HCT116 (cell line): ENCODE data around the gene PPP1R37. TPM values are rescaled to one million over a fixed set of nuclear protein-coding genes. Genes with fewer than 3 reads are reported as not detected.

ENCODE experiments used
- ATAC-seq: fragments of 200-7000 bp; cut with Tn5 transposase; 2 replicates; pipeline ENCODE4 v1.9.1; 2020; ENCODE audit warnings: mild to moderate bottlenecking, moderate library complexity
- BruUV-seq: library from RNA; stranded (reverse); fragments of 400-500 nt; replicated peaks from 2 replicates; lab custom pipeline; 2021; lab: Mats Ljungman, UMichigan
- CTCF ChIA-PET: fragments of 300-600 bp; sonication (Branson Sonifier 250); formaldehyde crosslinking; loops from one replicate; lab custom pipeline; 2021; ENCODE audit warnings: antibody characterized with exemption; lab: Charles Lee
- POLR2A ChIA-PET: fragments of 300-600, 350-600 bp; sonication (Branson Sonifier 250); formaldehyde crosslinking; loops from one replicate; lab custom pipeline; 2021; ENCODE audit warnings: antibody characterized with exemption; lab: Charles Lee
- RAD21 ChIA-PET, 2 experiments: fragments of 300-600 bp; sonication (Branson Sonifier 250); formaldehyde crosslinking; loops; one replicate each; lab custom pipeline; 2023; ENCODE audit warnings: low total read pairs in 2 of 2; ENCODE audit not compliant: uncharacterized antibody in 2 of 2, unreplicated experiment in 2 of 2, low non-redundant PET in 1 of 2; lab: Charles Lee
- DNase-seq: peaks from one replicate; pipeline ENCODE4 v3.0.0-alpha.2; 2010; ENCODE audit warnings: low read depth, low spot score
- H2AFZ ChIP-seq: fragments of 200-600 bp; shearing (Covaris generic), sonication (generic); 2 replicates; pipeline ENCODE4 v1.6.1; 2017; ENCODE audit warnings: low read depth, mixed run types, mixed read lengths, antibody characterized with exemption, low read length; ENCODE audit not compliant: poor library complexity, severe bottlenecking
- H3K27ac ChIP-seq: 2 replicates; pipeline ENCODE4 v1.5.1; 2012; ENCODE audit warnings: low read depth, low read length
- H3K27me3 ChIP-seq: fragments of 200-600 bp; sonication (generic); 2 replicates; pipeline ENCODE4 v1.6.1; 2016; ENCODE audit warnings: mixed run types, low read length, mixed read lengths; ENCODE audit not compliant: insufficient read depth
- H3K36me3 ChIP-seq, 2 experiments: fragments of 200-500 bp in 1 of 2; fragments of 200-600 bp in 1 of 2; sonication (Bioruptor generic) in 1 of 2; sonication (generic) in 1 of 2; 2 replicates each; pipeline versions ENCODE4 v1.5.1 to v1.6.1; 2014 to 2016; ENCODE audit warnings: low read length in 2 of 2, inconsistent platforms in 1 of 2, mixed read lengths in 1 of 2, mixed run types in 1 of 2; ENCODE audit not compliant: insufficient read depth in 2 of 2, control insufficient read depth in 1 of 2
- H3K4me1 ChIP-seq, 2 experiments: fragments of 200-600 bp in 1 of 2; sonication (generic) in 1 of 2; 2 replicates each; pipeline versions ENCODE4 v1.5.1 to v1.6.1; 2012 to 2017; ENCODE audit warnings: low read length in 2 of 2, inconsistent platforms in 1 of 2, mild to moderate bottlenecking in 1 of 2, mixed read lengths in 1 of 2, mixed run types in 1 of 2, moderate library complexity in 1 of 2; ENCODE audit not compliant: insufficient read depth in 2 of 2, control insufficient read depth in 1 of 2
- H3K4me2 ChIP-seq: fragments of 200-600 bp; sonication (generic); 2 replicates; pipeline ENCODE4 v1.6.1; 2017; ENCODE audit warnings: mixed run types, low read length, mixed read lengths
- H3K4me3 ChIP-seq, 2 experiments: fragments of 200-600 bp in 1 of 2; sonication (generic) in 1 of 2; replicated peaks in 1 of 2; 2 replicates each; pipeline ENCODE4 v1.5.1; 2011 to 2016; ENCODE audit warnings: low read length in 2 of 2, control low read depth in 1 of 2, low read depth in 1 of 2, mild to moderate bottlenecking in 1 of 2, mixed read lengths in 1 of 2, mixed run types in 1 of 2
- H3K79me2 ChIP-seq: fragments of 200-600 bp; sonication (generic); 2 replicates; pipeline ENCODE4 v1.6.1; 2017; ENCODE audit warnings: mild to moderate bottlenecking, mixed run types, low read length, moderate library complexity, mixed read lengths; ENCODE audit not compliant: insufficient read depth
- H3K9ac ChIP-seq: fragments of 200-600 bp; sonication (generic); 2 replicates; pipeline ENCODE4 v1.6.1; 2016; ENCODE audit warnings: low read length, mixed read lengths
- H3K9me2 ChIP-seq: fragments of 200-600 bp; sonication (generic), shearing (Covaris generic); 2 replicates; pipeline ENCODE4 v1.6.1; 2017; ENCODE audit warnings: mixed run types, mild to moderate bottlenecking, moderate library complexity; ENCODE audit not compliant: insufficient read depth
- H3K9me3 ChIP-seq, 2 experiments: fragments of 200-500 bp in 1 of 2; fragments of 200-600 bp in 1 of 2; sonication (Bioruptor generic) in 1 of 2; sonication (generic) in 1 of 2; 2 replicates each; pipeline ENCODE4 v1.6.1; 2014 to 2017; ENCODE audit warnings: low read length in 2 of 2, mixed read lengths in 2 of 2, inconsistent platforms in 1 of 2, low read depth in 1 of 2, mild to moderate bottlenecking in 1 of 2, mixed run types in 1 of 2, moderate library complexity in 1 of 2; ENCODE audit not compliant: control insufficient read depth in 1 of 2, insufficient read depth in 1 of 2
- H4K20me1 ChIP-seq: fragments of 200-600 bp; sonication (generic), shearing (Covaris generic); 2 replicates; pipeline ENCODE4 v1.6.1; 2017; ENCODE audit warnings: mixed run types, mild to moderate bottlenecking, moderate library complexity; ENCODE audit not compliant: insufficient read depth
- CBX3 ChIP-seq: IDR thresholded peaks from 2 replicates; pipeline ENCODE4 v1.6.1; 2012; ENCODE audit warnings: low read depth
- CTCF ChIP-seq, 3 experiments: fragments of 200-600 bp in 1 of 3; sonication (generic) in 1 of 3; IDR thresholded peaks in 2 of 3; conservative IDR thresholded peaks in 1 of 3; 2 replicates each; pipeline ENCODE4 v1.5.1; 2012 to 2017; ENCODE audit warnings: low read depth in 2 of 3, low read length in 2 of 3, antibody characterized with exemption in 1 of 3, borderline replicate concordance in 1 of 3, control low read depth in 1 of 3, mild to moderate bottlenecking in 1 of 3, mixed read lengths in 1 of 3, mixed run types in 1 of 3, moderate library complexity in 1 of 3; ENCODE audit not compliant: insufficient read depth in 1 of 3
- EGR1 ChIP-seq: IDR thresholded peaks from 2 replicates; pipeline ENCODE4 v1.6.1; 2012; ENCODE audit warnings: low read depth
- ELF1 ChIP-seq: IDR thresholded peaks from 2 replicates; pipeline ENCODE4 v1.6.1; 2012; ENCODE audit warnings: low read depth, borderline replicate concordance
- EZH2 ChIP-seq: fragments of 200-600 bp; sonication (generic); IDR thresholded peaks from 2 replicates; pipeline ENCODE4 v1.6.1; 2017; ENCODE audit warnings: antibody characterized with exemption, mixed run types
- EZH2phosphoT487 ChIP-seq: fragments of 200-600 bp; IDR thresholded peaks from 2 replicates; pipeline ENCODE4 v1.6.1; 2018; ENCODE audit warnings: antibody characterized with exemption, borderline replicate concordance
- FOSL1 ChIP-seq: IDR thresholded peaks from 2 replicates; pipeline ENCODE4 v1.6.1; 2012; ENCODE audit warnings: low read depth
- JUND ChIP-seq: IDR thresholded peaks from 2 replicates; pipeline ENCODE4 v1.6.1; 2012
- MAX ChIP-seq: IDR thresholded peaks from 2 replicates; pipeline ENCODE4 v1.6.1; 2012
- POLR2A ChIP-seq: IDR thresholded peaks from 2 replicates; pipeline ENCODE4 v1.7.0; 2011; ENCODE audit warnings: borderline replicate concordance; ENCODE audit not compliant: insufficient read depth, insufficient read length; ENCODE audit errors: extremely low read depth
- POLR2AphosphoS5 ChIP-seq: IDR thresholded peaks from 2 replicates; pipeline ENCODE4 v1.6.1; 2011; ENCODE audit warnings: mild to moderate bottlenecking, low read depth, low read length, moderate library complexity
- RAD21 ChIP-seq: IDR thresholded peaks from 2 replicates; pipeline ENCODE4 v1.6.1; 2012; ENCODE audit warnings: low read depth, mild to moderate bottlenecking
- SIN3A ChIP-seq: IDR thresholded peaks from 2 replicates; pipeline ENCODE4 v1.6.1; 2012; ENCODE audit warnings: low read depth
- SP1 ChIP-seq: IDR thresholded peaks from 2 replicates; pipeline ENCODE4 v1.6.1; 2012; ENCODE audit warnings: low read depth
- SRF ChIP-seq: IDR thresholded peaks from 2 replicates; pipeline ENCODE4 v1.6.1; 2012; ENCODE audit warnings: low read depth
- TCF7L2 ChIP-seq: IDR thresholded peaks from 2 replicates; pipeline ENCODE4 v1.7.0; 2011; ENCODE audit warnings: borderline replicate concordance, inconsistent platforms; ENCODE audit not compliant: insufficient read depth, insufficient read length; ENCODE audit errors: extremely low read depth
- ZBTB33 ChIP-seq: IDR thresholded peaks from 2 replicates; pipeline ENCODE4 v1.6.1; 2011; ENCODE audit warnings: mild to moderate bottlenecking, low read length, moderate library complexity; ENCODE audit not compliant: insufficient replicate concordance; ENCODE audit errors: extremely low read depth
- ZFX ChIP-seq: fragments of 450-650 bp; IDR thresholded peaks from 2 replicates; pipeline ENCODE4 v1.6.1; 2017
- ZNF274 ChIP-seq: fragments of 200-500 bp; sonication (Bioruptor generic); IDR thresholded peaks from 2 replicates; pipeline ENCODE4 v1.6.1; 2014; ENCODE audit warnings: mild to moderate bottlenecking, low read depth, low read length, inconsistent platforms
- intact Hi-C: fragments of 100-400 bp; cut with micrococcal nuclease; formaldehyde crosslinking; loops from 2 replicates; pipeline ENCODE4 v1.10.0; 2022
- total RNA-seq: library from RNA; stranded (reverse); gene quantifications from one replicate; pipeline ENCODE4 v1.2.1, GENCODE V29; 2021; ENCODE audit not compliant: unreplicated experiment
- TF ChIP-seq, protein P1 (sequence below): IDR thresholded peaks from 2 replicates; pipeline ENCODE4 v1.6.1; 2012; ENCODE audit warnings: low read depth

The PPP1R37 gene
- total RNA-seq, 1 experiment from 2014 or later, result 32.7 TPM

GRCh38 chr19:45115809-45116615 is 23.0 kb downstream of the PPP1R37 start:
- no TSS peak for BruUV-seq
- Histone ChIP-seq H3K9ac (no peak overlapping the region), H3K9me2 (no peaks in the 10 kb centered on the region), H3K79me2 (peaks cover 86% of the 10 kb centered on the region), H2AFZ (no peak overlapping the region), H3K4me3 (no peak overlapping the region), H3K27me3 (no peaks in the 10 kb centered on the region), H4K20me1 (no peaks in the 10 kb centered on the region), H3K9me3 (no peaks in the 10 kb centered on the region), H3K27ac (no peak overlapping the region), H3K4me2 (no peak overlapping the region), H3K4me1 (peaks cover 4 to 9% of the 10 kb centered on the region in 2 experiments; a peak in 1 of 4 replicates), H3K36me3 (no peaks in the 10 kb centered on the region)
- ChIA-PET RAD21 (no interaction called here), POLR2A (no interaction called here), CTCF (no interaction called here)
- TF ChIP-seq FOSL1 (no peak), JUND (no peak), SP1 (no peak), SIN3A (no peak), CTCF (IDR thresholded peaks at IDR 0.05 in 2 of 3, conservative IDR thresholded peaks at IDR 0.05 in 1 of 3; ENCODE audit: borderline replicate concordance in 1 of 3, insufficient read depth in 1 of 3, low read depth in 2 of 3, low read length in 2 of 3) (no peak), MAX (no peak), CBX3 (no peak), ELF1 (no peak), TCF7L2 (no peak), ZBTB33 (no peak), ZNF274 (no peak), ZFX (no peak; the same call in 1 of the 2 replicates), EGR1 (no peak), SRF (no peak), RAD21 (no peak), EZH2phosphoT487 (no peak), POLR2A (no peak), EZH2 (no peak), POLR2AphosphoS5 (no peak)
- TF ChIP-seq, protein P1, sequence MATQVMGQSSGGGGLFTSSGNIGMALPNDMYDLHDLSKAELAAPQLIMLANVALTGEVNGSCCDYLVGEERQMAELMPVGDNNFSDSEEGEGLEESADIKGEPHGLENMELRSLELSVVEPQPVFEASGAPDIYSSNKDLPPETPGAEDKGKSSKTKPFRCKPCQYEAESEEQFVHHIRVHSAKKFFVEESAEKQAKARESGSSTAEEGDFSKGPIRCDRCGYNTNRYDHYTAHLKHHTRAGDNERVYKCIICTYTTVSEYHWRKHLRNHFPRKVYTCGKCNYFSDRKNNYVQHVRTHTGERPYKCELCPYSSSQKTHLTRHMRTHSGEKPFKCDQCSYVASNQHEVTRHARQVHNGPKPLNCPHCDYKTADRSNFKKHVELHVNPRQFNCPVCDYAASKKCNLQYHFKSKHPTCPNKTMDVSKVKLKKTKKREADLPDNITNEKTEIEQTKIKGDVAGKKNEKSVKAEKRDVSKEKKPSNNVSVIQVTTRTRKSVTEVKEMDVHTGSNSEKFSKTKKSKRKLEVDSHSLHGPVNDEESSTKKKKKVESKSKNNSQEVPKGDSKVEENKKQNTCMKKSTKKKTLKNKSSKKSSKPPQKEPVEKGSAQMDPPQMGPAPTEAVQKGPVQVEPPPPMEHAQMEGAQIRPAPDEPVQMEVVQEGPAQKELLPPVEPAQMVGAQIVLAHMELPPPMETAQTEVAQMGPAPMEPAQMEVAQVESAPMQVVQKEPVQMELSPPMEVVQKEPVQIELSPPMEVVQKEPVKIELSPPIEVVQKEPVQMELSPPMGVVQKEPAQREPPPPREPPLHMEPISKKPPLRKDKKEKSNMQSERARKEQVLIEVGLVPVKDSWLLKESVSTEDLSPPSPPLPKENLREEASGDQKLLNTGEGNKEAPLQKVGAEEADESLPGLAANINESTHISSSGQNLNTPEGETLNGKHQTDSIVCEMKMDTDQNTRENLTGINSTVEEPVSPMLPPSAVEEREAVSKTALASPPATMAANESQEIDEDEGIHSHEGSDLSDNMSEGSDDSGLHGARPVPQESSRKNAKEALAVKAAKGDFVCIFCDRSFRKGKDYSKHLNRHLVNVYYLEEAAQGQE, result no peak
- no peak for ATAC-seq
- no peak for DNase-seq
- intact Hi-C loops, result no loop called here
